ENCODE measurements around the gene PIM3.
"Not testable (repeated sequence)": the region's sequence is repeated elsewhere in the genome, so short reads cannot be mapped to it uniquely, and the experiment has no call there.

The PIM3 gene

GRCh38 chr22:49943771-49944398, 16.7 kb upstream of the PIM3 start:
- no peak for DNase-seq

GRCh38 chr22:49944399-49944891, 16.1 kb upstream of the PIM3 start:
- DNase-seq, result no peak

DNA sequence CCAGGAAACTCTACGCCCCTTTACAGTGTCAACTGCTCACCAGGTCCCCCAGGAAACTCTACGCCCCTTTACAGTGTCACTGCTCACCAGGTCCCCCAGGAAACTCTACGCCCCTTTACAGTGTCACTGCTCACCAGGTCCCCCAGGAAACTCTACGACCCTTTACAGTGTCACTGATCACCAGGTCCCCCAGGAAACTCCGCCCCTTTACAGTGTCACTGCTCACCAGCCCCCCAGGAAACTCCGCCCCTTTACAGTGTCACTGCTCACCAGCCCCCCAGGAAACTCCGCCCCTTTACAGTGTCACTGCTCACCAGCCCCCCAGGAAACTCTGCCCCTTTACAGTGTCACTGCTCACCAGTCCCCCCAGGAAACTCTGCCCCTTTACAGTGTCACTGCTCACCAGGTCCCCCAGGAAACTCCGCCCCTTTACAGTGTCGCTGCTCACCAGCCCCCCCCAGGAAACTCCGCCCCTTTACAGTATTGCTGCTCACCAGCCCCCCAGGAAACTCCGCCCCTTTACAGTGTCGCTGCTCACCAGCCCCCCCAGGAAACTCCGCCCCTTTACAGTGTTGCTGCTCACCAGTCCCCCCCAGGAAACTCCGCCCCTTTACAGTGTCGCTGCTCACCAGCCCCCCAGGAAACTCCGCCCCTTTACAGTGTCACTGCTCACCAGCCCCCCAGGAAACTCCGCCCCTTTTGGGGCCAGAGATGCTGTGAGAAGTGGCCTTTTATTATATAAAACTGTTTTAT, 15.4 kb upstream of the PIM3 start:
- not testable (repeated sequence) for DNase-seq

- no peak for DNase-seq
Measured at GRCh38 chr22:49946612-49947295, 13.8 kb upstream of the PIM3 start.

DNA sequence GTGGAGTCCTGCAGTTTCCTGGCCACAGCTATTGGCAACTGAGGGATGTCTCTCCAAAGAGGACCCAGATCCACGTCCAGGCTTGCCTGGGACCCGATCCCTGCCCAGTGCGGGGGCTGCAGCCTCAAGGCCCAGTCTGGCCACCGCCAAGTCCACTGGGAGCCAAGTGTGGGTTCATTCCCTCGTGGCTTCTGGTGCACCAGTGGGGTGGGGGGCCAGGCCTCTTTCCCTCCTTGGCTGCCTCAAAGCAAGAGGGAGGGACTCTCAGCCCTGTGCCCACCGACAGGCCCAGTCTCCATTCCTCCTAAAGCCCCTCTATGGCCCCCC, 13.3 kb upstream of the PIM3 start:
- DNase-seq, result no peak

DNA sequence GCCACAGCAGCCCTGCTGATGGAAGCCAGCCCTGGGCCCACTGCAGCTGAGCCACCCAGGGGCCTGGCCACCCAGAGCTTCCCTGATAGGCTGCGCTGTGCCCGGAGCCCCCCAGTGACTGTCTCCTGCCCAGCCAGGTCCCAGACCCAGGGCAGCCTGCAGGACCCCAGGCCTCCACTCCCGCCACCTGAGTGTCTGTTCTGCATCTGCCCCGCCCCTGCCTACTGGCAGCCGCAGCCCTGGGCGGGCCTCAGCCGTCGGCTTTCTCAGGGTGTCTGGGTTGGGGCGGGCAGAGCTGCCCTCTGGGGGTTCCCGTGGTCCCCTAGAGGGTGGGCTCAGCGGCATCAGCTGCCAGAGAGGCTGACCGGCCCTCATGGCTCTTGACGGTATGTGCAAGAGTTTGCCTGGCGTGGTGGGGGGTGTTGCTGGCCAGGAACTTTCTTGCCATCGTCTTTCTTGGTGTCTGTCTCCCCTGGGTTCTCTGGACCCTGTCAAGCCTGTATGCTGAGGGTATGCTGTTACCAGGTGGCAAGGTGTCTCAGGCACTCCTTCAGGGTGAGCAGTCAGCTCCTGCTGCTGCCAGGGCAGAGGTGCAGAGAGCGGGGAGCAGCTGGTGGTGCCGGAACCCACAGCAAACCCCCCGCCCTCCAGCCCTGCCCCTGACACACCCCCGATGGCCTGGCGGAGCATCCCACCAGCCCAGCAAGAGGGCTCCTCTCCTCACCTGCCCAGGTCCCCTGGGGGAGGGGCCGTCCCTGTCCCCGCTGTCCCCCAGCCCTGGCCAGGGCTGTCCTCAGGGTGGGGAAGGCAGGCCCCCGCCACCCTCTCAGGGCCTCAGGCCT, 12.2 kb upstream of the PIM3 start:
- no peak for DNase-seq

DNA sequence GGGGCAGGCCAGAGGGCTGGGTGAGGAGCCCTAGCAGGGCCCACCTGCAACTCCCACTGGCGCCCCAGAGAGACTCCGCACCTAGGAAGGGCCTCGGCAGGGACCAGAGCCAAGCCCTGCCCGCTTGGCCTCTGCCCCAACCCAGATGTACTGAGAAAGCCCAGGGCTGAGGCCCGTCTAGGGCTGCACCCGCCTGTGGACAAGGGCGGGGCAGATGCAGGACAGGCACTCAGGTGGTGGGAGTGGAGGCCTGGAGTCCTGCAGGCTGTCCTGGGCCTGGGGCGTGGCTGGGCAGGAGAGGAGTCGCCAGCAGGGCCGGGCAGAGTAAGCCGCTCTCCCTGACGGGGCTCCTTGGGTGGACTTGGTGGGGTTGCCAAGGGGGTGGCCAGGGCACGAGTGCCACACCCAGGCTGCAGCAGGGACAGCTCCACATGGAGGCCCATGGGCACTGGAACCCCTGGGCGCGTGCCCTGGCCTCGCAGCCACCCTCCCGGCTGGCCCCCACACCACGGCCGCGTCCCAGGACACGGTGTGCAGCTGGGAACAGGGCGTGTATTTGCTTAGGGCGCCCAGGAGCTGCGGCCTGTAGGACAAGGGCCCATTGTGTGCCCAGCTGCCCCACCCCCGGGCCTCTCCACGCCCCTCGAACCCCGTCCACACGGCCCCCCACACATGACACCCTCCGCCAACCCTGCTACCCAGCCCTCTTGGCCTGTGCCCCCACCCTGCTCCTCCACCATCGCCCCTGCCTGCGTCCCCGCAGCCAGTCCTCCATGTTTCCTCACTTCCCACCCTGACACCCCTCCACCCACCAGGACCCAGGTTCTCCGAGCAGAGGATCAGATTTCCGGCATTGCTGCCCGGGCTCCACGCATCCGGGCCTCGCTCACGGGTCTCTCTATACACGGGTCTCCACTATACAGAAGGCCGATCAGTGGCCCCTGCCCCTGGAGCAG, 11.3 kb upstream of the PIM3 start:
- DNase-seq, result no peak

DNA sequence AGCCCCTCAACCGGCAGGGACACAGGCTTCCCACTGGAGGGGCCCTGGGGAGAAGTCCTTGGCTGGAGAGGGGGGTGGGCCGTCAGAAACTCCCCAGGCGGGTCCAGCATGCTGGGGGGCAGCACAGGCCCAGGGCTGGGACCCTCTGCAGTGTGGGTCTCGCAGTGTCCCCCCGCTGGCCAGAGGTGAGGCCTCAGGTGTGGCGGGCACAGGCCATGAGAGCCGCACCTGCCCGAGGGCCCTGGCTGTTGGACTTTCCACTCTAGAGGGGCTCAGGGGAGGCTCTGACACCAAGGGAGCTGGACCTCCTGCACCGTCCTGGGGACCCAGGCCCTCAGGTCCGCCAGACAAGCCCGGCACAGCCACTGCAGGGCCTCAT, 10.7 kb upstream of the PIM3 start:
- no peak for DNase-seq

DNA sequence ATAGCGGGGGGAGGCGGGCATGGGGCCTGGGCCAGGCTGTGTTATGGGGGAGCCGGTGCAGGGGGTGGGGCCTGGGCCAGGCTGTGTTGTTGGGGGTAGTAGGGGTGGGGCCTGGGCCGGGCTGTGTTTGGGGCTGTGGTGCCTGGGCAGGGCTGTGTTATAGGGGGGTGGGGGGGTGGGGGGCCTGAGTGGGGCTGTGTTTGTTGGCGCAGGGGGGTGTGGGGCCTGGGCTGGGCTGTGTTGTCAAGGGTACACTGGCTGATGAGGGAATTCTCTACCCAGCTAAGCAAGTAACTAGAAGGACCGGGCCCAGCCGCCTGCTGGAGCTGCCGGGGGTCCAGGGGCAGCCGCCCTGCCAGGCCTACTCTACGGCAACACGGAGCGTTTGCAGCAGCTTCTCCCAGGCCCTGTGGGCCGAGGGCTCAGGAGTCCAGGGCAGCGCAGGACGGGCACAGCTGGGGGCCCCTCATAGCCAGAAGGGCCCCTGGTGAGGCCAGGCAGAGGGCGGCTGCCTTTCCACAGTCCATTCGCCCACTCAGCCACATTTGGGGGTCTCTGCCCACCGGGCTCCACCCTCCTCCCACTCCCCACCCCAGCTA, 10.1 kb upstream of the PIM3 start:
- no peak for DNase-seq

- no peak for DNase-seq
Measured at GRCh38 chr22:49951000-49951677, 9.4 kb upstream of the PIM3 start.

- no peak for DNase-seq
Measured at GRCh38 chr22:49951678-49951985, 8.9 kb upstream of the PIM3 start.

- no peak for DNase-seq
Measured at GRCh38 chr22:49951986-49952896, 8.3 kb upstream of the PIM3 start.

GRCh38 chr22:49953027-49953679, 7.4 kb upstream of the PIM3 start:
- no peak for DNase-seq

DNA sequence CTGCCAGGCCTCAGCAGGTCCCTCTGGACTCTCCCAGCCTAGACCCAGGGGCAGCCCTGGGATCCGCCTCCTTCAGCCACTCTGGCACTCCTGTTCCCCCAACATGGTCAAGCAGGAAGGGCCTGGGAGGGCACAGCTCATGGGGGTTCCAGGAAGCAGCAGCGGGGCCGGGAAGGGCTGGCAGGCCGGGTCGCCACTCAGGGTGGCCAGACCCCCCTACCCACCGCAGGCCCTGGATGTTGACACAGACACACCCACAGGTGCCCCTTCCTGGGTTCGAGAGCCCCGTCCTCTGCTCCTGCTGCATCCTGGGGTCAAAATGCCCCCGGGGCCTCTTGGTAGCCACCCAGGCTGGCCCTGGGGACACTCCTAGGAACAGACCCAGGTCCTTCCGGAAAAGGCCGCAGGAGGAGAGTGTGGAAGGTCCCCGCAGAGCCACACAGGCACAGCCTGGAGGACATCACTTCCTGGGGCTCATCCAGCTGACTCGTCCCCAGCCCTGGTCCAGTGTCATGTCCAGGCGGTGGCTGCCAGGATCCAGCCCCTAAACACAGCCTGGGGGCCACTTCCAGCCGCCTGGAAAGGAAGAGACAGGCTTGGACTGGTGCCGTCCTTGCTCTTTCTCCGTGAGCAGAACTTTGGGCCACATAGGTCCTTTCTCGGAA, 6.8 kb upstream of the PIM3 start:
- DNase-seq, result no peak

- no peak for DNase-seq
Measured at GRCh38 chr22:49954354-49954753, 6.2 kb upstream of the PIM3 start.

DNA sequence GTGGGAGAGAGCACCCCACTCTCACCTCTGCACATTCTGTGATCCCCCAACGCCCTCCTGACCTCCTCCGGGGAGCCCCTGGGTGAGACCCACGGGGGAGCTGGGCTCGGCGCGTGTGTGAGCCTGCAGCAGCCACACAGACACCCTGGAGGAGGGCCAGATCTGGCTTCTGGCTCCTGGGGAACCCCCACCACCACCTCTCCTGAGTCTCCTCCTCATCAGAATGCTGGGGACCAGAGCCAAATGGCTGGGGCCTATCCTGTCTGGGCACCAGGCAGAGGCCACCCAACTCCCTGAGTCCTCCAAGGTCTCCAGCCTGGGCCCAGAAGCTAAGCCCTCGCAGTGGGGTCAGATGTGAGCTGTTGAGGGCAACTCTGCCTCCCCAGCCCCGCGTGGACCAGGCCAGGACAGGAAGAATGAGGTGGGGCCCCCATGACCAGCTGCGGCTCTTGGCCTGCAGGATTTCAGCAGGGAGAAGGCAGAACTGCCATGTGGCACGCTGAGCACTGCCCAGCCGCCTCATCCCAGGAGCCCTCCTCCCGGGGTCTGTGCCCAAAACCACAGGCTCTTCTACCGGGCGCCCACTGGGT, 5.5 kb upstream of the PIM3 start:
- DNase-seq, result no peak

DNA sequence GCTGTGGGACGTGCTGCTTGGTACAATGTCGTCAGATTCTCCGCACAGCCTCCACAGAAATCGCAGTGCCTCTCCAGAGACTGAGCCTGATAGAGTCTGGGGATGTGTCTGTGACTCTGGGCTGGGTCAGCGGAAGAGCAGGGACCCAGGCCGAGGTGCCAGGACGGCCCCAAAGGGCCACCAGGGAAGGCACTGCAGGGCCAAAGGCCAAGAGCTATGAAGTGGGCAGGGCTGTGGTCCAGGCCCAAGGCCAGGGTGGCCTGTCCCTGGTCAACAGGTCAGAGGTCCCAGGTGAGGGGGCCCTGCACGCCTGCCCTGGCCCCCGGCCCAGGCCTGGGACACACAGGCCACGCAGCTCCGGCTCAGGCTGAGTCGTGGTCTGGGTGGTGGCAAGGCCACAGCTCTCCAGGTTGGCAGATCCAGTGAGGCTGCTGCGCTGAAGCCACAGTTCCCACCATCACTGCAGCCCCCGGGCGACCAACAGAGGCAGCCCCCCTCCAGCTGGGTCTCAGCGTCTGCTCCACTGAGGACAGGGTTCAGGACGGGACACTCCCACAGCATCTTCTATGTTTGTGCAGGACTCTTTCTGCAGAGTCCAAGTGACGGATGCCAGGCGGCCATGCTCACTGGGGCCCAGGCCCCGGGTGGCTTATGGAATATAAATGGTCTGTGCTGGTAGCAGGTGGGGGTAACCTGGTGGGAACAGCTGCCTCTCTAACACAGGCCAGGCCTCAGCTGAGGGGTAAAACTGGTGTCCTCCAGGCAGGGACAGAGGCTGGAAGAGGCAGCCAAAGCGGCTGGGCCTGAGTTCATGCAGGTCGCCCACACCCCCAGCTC, 4.8 kb upstream of the PIM3 start:
- DNase-seq, result no peak

- no peak for DNase-seq
Measured at GRCh38 chr22:49956418-49956770, 4.2 kb upstream of the PIM3 start.
